Raji (cell line): ENCODE measurements around the gene SPRED3.

Experiments used
- POLR2A ChIP-seq: IDR thresholded peaks from 2 replicates; pipeline ENCODE4 v1.6.1; 2011; ENCODE audit warnings: low read depth, low read length, control low read depth; ENCODE audit not compliant: insufficient read depth

The SPRED3 gene

GRCh38 chr19:38425222-38425809, 36.8 kb downstream of the SPRED3 start:
- no peak for TF ChIP-seq POLR2A

GRCh38 chr19:38425810-38426466, 37.4 kb downstream of the SPRED3 start, which contains the start of gene RASGRP4:
Gene RASGRP4 (minus strand): TSS chr19:38426219. CDS start chr19:38426091, 128 bp downstream.
- no peak for TF ChIP-seq POLR2A

- TF ChIP-seq POLR2A: no peak
Observed at GRCh38 chr19:38429055-38429810, 40.7 kb downstream of the SPRED3 start.

GRCh38 chr19:38429811-38430156, 41.3 kb downstream of the SPRED3 start:
- no peak for TF ChIP-seq POLR2A

- TF ChIP-seq POLR2A: no peak
Observed at GRCh38 chr19:38430931-38431330, 42.4 kb downstream of the SPRED3 start.

- TF ChIP-seq POLR2A: no peak
Observed at GRCh38 chr19:38433268-38433733, 44.8 kb downstream of the SPRED3 start, which contains the start of gene RYR1. Gene RYR1 (plus strand): TSS chr19:38433691. CDS start chr19:38433830, 139 bp downstream.

- no peak for TF ChIP-seq POLR2A
Observed at GRCh38 chr19:38434549-38435051, 46.1 kb downstream of the SPRED3 start.

- no peak for TF ChIP-seq POLR2A
Observed at GRCh38 chr19:38437295-38437694, 48.8 kb downstream of the SPRED3 start.

GRCh38 chr19:38437917-38438316, 49.4 kb downstream of the SPRED3 start:
- TF ChIP-seq POLR2A: no peak

GRCh38 chr19:38440592-38440991, 52.1 kb downstream of the SPRED3 start:
- no peak for TF ChIP-seq POLR2A

GRCh38 chr19:38441657-38442348, 53.3 kb downstream of the SPRED3 start:
- no peak for TF ChIP-seq POLR2A

- no peak for TF ChIP-seq POLR2A
Observed at GRCh38 chr19:38442736-38443135, 54.2 kb downstream of the SPRED3 start.

GRCh38 chr19:38443458-38443999, 55.0 kb downstream of the SPRED3 start:
- TF ChIP-seq POLR2A: no peak

GRCh38 chr19:38444026-38444425, 55.5 kb downstream of the SPRED3 start:
- no peak for TF ChIP-seq POLR2A

- no peak for TF ChIP-seq POLR2A
Observed at GRCh38 chr19:38445362-38445761, 56.9 kb downstream of the SPRED3 start.
